ENCODE measurements around the gene INPPL1.
A peak's percentile ranks its signal among the peaks of the same experiment; 100 is the strongest.

INPPL1 gene

DNA sequence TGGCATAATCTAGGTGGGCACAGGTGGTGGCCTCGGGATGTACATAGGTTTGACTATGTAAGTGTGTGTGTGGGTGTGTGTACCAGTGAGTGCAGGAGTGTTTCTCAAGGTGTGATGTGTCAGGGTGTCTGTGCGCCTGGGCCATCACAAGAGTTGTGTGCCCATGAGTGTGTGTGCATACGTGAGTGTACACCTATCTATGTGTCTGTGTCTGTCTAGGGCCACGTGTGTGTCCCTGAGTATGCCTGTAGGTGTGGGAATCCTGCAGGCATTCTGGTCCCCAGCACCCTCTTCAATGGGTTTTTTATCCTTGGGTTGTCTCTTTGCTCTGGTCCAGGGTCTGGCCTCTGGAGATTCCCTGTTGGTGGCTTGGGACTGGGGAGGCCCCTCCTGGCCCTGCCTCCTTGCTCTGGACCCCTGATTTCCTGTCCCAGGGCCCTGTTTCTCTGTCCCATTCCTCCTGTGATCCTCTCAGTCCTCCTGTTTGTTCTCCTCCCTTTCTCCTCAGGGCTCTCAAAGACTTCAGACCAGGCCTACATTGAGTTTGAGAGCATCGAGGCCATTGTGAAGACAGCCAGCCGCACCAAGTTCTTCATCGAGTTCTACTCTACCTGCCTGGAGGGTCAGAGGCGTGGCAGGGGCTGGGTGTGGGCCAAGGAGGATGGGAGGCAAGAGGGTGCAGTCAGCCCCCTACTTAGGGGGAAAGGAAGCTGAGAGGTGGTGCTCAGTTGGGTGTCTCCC, 9.4 kb downstream of the INPPL1 start:
- peak; percentile 10 for DNase-seq

DNA sequence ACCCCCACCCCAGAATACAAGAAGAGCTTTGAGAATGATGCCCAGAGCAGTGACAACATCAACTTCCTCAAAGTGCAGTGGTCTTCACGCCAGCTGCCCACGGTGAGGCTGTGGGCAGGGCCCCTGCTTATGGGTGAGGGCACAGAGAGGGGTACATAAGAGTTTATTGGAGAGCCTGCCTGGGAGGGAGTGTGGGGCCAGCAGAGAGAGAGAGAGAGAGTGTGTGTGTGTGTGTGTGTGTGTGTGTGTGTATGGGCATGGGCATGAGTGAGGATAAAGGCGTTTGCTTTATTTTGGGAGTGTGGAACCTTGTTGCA, 9.9 kb downstream of the INPPL1 start:
- DNase-seq = no peak

DNA sequence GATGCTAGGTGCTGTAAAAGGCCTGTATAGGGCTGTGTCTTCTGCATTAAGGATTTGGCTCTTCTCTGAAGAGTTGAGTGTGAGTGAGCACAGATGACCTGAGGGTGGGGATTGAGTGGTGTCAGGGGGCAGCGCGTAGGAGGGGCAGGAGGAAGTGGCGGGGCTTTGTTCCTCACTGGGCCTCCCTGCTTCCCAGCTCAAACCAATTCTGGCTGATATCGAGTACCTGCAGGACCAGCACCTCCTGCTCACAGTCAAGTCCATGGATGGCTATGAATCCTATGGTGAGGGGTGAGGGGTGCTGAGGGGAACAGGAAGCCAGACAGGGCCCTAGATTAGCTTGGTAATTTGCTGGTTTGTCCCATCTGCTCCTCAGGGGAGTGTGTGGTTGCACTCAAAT, 10.4 kb downstream of the INPPL1 start:
- DNase-seq = peak; percentile 34

DNA sequence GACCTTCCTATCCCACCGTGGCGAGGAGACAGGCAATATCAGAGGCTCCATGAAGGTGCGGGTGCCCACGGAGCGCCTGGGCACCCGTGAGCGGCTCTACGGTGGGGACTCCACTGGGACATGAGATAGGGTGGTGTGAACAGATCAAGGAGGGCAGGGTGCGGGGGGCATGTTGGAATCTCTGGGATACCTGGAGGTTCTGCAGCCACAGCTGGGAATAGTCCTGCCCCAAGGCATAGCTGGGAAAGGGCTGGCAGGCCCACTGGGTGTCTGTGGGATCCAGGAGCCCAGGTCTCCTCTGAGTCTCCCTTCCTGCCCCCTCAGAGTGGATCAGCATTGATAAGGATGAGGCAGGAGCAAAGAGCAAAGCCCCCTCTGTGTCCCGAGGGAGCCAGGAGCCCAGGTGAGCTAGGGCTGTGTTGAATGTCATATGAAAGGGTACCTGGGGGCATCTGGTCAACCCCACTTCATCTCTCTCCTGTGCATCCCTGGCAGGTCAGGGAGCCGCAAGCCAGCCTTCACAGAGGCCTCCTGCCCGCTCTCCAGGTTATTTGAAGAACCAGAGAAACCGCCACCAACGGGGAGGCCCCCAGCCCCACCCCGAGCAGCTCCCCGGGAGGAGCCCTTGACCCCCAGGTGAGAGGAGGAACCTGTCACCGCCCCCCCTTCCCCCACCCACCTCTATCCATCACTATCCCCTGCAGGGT, 10.9 kb downstream of the INPPL1 start:
- DNase-seq = peak; percentile 44

DNA sequence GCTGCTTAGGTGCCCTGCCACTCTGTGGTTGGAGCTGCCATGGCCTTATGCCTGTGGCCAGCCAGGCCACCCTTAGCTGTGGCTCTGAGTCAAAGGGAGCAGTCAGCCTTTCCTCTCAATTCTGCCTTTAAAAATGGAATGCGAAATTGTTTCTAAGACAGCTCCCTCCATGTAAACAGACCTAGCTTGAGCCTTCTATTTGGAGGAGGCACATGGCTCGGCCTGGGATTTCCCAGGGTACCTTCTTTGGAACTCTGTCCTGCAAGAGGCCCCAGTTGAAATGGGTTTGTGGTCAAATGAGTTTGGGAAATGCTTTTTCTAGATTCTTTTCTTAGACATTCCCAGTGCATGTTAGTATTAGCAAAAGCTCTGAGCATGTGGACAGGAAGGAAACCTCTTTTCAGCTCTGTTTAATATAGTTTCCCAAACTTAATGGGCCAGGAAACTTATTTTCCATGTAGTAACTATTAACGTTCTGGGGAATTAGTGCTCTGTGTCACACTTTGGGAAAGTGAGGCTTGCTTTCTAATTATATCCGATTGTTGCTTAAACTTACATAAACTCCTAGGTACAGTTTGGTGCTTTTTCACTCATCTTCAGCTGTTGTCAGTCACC, 11.6 kb downstream of the INPPL1 start:
- DNase-seq = peak; percentile 22

DNA sequence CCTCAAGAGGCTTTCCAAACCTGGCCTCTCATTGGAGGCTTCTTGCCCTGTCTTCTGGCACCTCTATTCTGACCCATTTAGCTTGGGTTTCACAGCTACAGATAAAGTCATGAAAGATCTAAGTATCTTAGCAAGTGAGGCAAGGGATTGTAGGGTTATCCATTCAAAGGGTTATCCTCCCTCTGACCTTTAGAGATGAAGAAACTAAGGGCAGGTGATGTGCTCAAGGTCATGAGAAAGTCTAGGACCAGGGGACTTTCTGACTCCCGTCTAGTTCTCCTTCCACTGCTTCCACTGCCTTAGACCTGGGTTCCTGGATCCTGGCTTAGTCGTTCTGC, 12.2 kb downstream of the INPPL1 start:
- DNase-seq = peak; percentile 8

DNA sequence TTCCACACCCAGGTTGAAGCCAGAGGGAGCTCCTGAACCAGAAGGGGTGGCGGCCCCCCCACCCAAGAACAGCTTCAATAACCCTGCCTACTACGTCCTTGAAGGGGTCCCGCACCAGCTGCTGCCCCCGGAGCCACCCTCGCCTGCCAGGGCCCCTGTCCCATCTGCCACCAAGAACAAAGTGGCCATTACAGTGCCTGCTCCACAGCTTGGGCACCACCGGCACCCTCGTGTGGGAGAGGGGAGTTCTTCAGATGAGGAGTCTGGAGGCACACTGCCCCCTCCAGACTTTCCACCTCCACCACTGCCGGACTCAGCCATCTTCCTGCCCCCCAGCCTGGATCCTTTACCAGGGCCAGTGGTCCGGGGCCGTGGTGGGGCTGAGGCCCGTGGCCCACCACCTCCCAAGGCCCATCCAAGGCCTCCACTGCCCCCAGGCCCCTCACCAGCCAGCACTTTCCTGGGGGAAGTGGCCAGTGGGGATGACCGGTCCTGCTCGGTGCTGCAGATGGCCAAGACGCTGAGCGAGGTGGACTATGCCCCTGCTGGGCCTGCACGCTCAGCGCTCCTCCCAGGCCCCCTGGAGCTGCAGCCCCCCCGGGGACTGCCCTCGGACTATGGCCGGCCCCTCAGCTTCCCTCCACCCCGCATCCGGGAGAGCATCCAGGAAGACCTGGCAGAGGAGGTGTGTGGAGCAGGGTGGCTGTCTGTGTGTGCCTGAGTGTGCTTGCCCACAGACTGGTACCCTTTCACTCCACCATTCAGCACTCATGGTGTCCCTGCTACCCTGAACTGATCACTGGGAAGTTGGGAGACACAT, 12.8 kb downstream of the INPPL1 start:
- DNase-seq = peak; percentile 52

DNA sequence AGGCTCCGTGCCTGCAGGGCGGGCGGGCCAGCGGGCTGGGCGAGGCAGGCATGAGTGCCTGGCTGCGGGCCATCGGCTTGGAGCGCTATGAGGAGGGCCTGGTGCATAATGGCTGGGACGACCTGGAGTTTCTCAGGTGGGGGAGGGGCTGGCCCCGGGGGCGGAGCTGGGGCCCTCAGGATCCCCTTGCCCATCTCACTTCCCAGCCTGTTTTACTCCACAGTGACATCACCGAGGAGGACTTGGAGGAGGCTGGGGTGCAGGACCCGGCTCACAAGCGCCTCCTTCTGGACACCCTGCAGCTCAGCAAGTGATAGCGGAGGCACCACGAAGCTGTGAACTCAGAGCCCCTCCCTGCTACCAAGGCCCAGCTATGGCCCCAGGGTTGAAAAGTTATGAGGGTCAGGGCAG, 13.5 kb downstream of the INPPL1 start:
- DNase-seq = peak; percentile 81

DNA sequence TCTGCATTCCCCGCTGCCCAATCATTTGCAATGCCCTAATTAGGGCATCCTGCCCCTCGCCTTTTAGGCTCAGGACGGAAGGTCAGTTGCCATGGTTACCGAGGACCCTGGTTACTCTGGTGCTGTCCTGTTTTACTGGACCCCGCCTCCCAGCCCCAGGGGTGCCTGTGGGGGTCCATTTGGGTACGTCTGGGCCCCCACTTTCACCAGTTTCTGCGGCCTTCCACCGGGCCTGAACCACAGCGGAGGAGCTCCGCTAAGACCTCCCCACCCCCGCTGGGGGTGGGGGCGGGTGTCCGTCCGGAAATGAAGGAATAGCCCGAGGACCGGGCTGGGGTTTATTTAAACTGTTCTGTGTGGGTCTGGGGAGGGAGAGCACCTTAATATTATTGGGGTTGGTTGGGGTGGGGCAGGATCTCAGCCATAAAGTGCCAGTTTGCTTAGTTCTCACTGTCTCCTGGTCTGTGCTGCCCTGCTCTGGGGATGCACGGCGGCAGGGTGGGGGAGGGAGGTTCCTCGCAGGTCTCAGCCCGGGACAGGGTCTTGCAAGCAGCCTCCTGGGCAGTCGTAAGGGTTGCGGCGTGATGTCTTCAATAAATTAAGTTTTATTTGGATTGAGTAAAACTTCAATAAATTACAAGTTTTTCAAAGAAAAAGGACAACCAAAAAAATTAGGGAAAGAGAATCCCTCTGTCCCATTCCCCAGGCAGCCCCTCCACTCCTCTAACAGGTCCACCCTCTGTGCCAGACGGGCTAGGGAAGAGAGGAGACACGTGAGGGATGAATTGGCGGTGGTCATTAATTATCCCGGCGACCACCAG, 14.1 kb downstream of the INPPL1 start:
- peak; percentile 42 for DNase-seq

DNA sequence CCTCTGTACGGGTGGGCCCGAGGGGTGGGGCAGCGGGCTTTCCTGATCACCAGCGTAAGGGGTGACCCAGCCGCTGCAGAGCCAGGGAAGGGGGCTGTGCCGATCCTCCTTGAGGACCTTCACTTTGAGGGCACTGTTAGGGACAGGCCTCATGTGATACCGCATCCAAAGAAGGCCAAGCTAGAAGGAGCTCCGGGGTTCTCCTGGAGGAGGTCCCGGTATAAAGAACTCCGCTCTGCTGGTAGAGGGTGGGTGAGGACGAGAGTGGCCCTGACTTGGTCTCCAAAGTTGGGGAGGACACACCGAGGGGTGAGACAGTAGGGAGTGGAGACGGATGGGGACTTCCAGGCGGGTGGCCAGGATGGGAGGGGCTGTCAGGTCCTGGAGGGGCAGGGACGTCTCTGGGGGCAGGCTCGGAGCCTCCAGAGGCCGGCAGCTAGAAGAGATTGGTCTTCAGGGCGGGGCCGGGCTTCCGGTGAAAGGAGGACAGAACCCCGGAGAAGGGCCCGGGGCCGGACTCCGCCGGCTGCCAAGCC, 14.8 kb downstream of the INPPL1 start:
- DNase-seq = peak; percentile 59

DNA sequence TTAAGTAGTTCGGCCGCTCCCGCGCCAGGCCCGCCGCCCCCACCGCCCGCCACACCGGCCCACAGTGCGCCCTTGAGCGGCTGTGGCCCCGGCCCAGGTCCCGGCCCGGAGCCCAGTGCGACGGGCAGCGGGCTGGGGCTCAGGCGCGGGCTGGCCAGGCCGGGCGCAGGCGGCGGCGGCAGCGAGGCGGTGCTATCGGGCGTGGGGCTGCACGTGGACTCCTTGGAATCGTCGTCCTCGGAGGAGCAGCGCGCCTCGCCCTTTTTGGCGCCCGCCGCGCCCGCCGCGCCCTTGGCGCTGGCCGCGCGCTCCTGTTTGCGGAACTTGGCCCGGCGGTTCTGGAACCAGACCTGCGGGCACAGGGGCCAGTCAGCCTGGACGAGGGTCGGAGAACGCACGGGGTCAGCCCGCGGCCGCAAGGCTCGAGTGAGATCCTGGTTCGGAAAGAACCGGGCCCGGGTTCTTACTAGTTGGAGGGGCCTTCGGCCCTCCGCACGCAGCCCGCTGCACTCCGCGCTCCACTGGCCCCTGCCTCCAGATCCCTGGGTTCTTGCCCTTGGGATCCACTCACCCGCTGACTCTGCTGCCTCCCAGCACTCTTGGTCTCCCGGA, 15.4 kb downstream of the INPPL1 start:
- peak; percentile 58 for DNase-seq

DNA sequence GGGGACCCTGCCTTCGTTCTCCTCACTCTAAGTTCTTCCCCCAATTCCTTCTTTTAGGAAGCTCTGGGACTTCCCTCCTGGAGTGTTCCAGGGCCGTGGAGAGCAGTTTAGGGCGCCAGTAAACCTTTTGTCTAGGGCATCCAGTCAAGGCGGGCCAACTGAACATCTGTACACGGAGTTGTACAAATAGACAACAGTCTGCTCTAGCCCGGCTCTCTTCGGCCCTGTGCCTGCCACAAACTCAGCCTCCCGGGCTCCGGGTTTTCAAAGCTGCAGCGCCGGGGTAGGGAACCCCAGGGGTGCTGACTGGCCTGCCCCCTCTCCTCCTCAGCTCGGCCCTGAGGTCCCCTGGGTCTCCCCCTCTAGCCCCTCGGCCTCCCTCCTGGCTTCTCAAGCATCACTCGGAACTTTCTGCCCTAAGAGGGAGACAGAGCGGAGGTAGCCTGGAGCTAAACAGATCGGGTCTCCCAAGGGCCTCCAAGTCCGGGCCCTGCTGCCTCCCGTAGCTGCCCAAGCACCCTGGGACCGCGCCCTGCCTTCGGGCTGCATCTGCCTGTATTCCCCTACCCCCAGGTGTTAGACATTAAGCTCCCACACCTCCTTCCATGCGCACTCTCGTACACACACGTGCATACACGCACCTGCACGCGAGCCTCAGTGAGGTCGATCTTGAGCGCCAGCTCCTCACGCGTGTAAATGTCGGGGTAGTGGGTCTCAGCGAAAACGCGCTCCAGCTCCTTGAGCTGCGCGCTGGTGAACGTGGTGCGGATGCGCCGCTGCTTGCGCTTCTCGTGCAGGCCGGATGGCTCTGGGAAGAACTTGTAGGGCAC, 16.1 kb downstream of the INPPL1 start:
- no peak for DNase-seq

DNA sequence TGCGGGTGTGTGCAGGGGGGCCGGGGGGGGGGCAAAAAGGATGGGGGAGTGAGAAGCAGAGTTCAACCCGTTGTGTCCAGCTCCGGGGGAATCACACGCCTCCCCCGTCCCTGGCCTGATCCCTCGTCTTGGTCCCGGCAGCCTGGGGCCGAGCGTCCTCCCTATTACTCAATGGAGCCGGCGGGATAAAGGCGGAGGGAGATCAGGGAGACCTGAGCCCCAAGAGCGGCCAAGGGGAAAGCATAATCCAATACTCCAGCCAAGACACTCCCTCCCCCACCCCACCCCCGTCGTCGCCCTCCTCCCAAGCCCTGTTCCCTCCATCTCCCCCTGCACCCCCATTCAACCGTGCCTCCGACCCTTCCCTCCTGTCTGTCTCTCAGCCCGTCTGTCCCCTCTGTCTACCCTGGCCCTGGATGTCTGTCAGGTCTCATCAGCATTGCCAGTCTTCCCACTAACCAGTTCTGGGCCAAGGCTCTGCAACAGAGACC, 16.8 kb downstream of the INPPL1 start:
- no peak for DNase-seq

DNA sequence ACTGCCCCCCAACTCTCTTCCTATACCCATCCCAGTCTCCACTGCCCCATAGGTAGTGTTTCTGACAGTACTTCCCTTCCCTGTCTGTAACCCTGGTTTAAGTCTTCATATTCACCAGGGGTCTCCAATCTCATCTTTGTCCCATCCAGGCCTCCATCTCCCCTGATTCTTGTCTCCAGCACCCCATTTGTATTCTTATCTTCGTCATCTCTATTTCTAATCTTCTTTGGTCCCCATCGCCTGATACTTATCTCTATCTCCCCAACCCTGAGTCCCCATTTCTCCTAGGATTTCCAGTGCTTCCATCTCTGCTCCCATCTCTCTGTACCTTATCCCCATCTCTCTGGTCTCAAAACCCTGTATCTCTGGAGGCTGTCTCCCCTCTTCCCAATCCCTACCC, 17.6 kb downstream of the INPPL1 start:
- DNase-seq = no peak

DNA sequence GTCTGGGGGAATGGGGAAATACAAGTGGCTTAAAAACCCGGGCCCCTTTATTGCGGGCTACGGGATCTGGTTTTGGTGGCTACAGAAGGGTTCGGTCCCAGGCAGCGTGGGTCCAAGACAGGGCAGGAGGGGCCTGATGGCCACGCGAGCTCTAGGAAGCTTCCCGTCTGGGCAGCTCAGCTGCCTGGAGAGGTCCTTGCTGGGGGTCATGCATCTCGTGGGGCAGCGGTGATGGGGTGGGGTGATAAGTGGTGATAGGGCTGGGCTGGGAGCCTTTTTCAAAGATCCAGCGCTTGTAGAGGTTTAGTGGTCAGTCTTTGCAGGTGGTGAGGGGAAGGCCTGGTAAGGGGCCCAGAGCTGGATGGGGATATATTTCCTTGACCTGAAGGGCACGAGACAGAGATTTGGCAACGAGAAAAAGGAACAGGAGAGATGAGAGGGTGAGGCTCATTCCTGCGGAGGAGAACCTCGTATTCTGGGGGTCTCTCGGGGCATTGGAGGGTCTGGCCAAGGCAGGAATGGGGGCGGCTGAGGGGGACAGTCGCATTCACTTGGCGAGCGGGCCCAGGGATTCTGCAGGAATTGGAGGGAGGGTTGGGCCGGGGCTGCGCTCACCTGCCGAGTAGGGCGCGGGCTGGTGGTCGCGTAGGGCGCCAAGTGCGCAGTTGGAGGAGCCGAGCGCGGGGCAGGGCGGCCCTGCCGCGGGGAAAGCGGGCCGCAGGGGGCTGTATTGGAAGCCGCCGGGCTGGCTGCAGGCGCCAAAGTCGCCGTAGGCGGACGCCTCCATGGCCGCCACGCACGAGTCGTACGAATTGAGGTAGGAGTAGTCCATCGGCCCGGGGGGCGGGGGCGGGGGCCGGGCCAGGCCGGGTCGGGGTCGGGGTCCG, 18.8 kb downstream of the INPPL1 start:
- DNase-seq = no peak

DNA sequence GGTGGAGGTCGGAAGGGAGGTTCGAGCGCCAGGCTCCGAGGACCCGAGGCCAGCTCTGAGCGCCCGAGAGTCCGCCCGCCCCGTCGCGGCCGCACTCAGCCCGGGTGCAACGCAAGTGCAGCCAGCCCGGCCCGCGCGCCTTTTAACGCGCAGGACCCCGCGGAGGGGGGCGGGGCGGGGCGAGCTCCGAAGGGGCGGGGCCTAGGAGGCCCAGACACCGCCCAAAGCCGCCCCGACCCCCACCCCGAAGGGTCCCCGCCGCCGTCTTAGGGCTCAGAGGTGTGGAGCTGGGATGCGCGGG, 19.4 kb downstream of the INPPL1 start, which contains the start of gene PHOX2A:
Gene PHOX2A, minus strand, starts transcription at position 117 of the 301 bp plus-strand sequence. CDS start 172 bp downstream, outside the sequence.
- no peak for DNase-seq

DNA sequence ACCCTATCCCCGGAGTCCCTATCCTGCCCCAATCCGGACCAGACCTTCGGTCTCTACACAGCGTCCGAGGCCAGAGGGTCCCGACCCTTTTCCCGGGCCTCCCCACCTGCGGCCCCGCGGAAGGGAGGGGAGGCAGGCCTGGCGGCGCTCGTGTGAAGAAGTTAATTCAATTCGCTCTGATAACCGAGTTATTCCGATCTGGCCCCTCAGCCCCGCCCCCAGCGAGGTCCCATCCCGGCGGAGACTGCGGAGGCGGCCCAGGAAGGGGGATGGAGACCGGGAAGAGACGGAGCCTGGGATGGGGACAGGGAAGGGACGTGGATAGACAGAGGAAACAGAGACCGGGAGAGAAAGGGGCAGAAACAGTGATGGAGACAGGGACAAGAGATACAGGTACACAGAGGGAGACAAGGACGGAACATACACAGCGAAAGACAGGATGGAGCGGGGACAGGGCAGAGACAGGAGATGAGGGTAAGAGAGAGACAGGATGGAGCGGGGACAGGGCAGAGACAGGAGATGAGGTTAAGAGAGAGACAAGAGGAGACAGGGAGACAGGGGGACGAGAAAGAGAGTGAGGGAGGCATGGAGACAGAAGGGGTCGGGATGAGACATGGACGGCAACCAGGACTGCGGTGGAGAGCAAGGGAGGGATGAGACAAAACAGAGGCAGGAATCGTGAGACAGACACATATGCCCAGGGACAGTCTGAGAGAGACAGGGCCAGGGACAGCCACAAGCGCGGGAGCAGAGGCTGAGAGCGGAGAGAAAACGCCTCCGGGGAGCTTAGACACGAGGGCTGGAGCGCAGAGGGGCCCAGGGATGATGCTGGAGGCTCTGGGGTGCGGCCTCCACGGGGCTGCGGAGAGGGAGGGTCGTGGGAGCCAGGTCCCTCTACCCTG, 20.0 kb downstream of the INPPL1 start:
- no peak for DNase-seq

DNA sequence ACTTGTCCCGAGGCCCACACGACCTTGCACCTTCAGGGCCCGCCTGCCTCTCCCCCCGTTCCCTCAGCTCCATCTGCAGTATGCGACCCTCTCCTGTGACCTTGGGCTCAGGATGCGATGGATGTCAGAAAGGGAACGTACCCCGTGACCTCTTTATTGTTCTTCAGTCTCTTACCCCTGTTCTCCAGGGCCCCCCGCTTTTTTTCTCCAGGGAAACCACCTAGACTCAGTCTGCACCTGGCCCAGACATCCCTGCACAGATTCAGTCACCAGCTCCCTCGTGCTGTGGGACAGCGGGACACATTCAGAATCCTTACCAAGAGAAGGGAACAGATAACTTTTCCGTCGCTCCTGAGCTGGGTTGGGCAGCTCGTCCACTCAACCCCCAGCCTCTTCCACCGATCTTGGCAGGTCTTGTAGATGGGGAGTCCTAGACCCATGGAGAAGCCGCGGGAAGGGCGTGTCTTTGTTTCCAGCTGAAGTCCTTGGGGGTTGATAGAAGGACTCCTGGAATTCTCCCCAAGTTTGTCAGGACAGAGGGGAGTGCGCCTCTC, 20.8 kb downstream of the INPPL1 start:
- DNase-seq = no peak

All from activated CD8-positive, alpha-beta memory T cell treated with anti-CD3 and anti-CD28 coated beads, Interleukin-2, amount 50 U/mL, for 48 hours (primary cell).